HTERT RPE-1 (cell line): ENCODE results near the gene PXN.
"Not testable (repeated sequence)": the region's sequence is repeated elsewhere in the genome, so short reads cannot be mapped to it uniquely, and the experiment has no call there.

ENCODE experiments used
- in situ Hi-C: fragments of 300-500 bp; cut with MboI; formaldehyde crosslinking; loops from 4 replicates; pipeline ENCODE4 v1.14.3; 2020; ENCODE audit warnings: low sequenced_read_pairs

Gene PXN

GRCh38 chr12:120227233-120228040 lies 38.1 kb downstream of the PXN start:
- in situ Hi-C loops: no loop called here

DNA sequence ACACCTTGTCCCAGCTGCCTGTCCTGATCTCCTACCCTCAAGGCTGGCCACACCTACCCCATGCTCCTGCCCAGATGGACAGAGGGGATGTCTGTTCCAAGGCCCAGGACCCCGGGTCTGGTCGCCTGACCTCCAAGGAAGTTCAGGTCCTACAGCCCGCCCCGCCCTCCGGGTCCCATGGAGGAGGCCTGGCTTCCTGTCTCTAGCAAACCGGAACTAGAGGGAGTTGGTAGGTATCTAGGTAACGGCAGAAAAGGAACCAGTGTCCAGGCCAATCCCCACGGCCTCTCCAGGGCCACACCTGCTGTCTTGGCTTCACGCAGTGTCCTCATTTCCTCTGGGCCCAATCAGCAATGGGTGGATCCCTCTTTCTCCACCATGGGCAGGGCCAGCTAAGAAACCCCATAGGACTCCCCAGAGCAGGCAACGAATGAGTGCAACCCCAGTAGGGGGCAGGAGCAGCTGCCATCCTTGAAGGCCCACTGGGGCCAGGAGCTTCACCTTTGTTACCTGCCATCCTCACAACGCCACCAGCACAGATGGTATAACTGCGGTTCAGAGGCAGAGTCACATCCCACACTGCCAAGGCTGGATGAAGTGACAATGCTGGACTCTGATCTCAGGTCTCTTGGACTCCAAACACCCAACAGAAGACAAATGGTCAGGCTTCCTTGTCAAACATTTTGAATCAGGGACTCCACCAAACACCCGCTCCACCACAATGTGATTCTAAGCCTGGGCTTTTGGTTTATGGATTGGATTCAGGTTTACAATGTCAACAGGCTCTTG lies 39.5 kb downstream of the PXN start:
- in situ Hi-C loops: no loop called here

DNA sequence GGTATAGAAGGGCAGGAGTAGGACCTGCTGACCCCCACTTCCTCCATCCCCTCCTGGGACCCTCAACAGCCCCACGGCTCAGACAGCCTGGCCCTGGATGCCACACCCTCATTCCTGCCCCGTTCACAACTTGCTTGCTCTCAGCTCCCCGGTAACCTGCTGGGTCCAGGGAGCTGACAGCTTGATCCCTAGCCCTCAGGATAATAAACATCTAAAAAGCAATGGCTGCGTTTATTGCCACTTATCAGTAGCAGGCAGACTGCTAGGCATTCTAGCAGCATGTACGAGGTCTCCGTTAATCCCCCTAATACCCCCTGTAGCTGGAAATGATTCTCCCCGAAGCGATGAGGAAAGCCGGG lies 40.4 kb downstream of the PXN start:
- in situ Hi-C loops: no loop called here

GRCh38 chr12:120224304-120225199 lies 41.0 kb downstream of the PXN start:
- in situ Hi-C loops: no loop called here

DNA sequence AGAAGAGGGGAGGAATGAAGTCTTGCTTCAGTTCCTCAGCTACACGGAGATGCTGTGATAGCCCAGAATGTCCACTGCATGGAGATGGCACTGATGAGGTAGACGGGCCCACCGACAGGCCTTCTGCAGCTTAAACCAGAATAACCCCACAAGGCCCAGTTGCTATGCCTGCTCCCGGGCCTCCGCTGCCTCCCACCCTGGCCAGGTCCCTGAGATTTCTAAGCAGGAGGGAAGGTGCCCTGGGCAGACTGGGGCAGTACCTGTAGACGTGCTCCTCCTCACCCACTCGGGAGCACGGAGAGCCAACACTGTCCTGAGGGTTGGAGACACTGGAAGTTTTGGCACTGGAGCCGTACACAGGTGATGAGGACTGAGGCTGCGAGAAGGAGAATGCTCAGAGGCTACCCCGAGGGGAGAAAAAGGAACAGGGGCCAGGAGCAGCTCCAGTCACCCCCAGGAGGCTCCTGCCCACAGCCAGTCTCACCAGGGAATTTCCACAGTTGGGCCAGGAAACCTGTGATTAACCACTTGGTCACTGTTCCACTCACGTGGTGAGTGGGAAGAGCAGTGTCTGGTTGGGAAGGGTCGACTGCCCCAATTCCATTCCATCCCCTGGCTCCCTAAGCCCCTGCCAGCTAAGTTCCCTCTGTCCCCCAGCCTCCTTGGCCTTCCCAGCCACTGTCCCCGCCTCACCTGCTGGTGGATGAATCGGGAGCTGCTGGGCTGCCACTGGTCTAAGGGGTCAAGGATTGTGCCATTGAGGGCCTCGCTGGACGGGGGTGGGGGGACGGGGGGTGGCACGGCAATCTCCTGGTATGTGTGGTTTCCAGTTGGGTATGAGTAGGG lies 41.8 kb downstream of the PXN start:
- in situ Hi-C loops: no loop called here

DNA sequence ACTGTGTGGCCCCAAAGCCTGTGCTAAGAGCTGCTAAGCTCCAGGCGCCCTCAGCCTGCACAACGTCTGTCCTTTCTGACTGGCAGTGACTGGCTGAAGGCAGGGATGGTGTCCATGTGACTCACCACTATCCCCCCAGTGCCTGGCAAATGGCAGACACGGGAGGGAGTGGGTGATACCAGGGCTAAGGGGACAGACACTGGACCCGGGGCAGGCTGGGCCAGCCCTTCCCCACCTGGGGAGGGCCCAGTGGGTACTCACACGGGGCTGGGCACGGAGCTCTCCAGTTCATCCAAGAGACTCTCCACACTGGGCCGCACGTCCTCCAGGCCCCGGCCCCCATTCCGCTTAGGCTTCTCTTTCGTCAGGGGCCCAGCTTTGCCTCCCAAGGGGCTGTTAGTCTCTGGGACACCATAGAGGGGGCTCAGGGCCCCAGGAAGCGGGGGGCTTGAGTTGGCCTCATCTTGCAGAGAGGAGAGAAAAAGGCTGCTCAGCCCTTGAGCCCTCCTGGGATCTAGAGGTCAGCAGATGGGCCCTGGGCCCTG lies 43.2 kb downstream of the PXN start:
- in situ Hi-C loops: no loop called here

- in situ Hi-C loops: no loop called here
Observed at GRCh38 chr12:120221576-120221900, 44.0 kb downstream of the PXN start.

- in situ Hi-C loops: no loop called here
Observed at GRCh38 chr12:120220838-120221575, 44.5 kb downstream of the PXN start.

DNA sequence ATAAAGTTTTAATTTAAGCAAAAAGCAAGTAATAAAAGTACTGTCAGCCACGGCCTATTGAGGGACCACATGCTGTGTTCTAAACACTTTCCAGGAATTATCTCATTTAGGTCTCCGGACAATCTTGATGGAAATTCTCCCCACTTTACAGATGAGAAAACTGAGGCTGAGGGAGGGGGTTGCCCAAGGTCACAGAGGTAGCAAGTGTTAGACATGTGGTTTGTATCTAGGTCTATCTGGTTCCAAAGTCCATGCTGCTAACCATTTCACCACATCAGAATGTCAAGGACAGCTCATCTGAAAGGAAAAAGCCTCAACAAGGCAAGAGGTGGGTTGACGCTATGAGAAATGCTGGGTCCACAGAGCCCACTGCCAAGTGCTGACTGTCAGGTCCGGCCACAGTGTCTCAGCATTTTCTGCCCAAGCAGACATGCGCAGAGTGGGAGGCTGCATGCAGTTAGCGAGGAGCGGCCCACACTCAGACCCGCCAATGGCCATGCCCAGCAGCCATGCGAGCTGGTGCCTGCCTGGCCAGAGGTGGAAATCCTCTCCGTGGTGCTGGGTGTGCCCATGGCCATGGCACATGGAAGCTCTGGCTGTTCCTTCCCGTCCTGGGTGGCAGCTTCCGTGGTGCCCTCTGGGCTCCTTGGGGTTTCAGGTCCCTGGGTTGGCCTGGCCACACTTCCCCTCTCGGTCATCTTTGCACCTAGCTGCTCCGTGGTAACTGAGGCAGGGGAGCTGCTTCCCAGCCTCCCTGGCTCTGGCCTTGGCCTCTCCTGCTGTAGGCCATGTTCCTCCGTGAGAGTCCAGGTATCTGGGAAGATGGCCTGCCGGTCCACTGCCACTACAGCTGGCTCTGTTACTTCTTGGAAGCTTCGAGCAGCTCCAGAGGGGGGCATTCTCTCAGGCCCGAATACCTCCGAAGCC lies 46.6 kb downstream of the PXN start:
- in situ Hi-C loops: no loop called here

DNA sequence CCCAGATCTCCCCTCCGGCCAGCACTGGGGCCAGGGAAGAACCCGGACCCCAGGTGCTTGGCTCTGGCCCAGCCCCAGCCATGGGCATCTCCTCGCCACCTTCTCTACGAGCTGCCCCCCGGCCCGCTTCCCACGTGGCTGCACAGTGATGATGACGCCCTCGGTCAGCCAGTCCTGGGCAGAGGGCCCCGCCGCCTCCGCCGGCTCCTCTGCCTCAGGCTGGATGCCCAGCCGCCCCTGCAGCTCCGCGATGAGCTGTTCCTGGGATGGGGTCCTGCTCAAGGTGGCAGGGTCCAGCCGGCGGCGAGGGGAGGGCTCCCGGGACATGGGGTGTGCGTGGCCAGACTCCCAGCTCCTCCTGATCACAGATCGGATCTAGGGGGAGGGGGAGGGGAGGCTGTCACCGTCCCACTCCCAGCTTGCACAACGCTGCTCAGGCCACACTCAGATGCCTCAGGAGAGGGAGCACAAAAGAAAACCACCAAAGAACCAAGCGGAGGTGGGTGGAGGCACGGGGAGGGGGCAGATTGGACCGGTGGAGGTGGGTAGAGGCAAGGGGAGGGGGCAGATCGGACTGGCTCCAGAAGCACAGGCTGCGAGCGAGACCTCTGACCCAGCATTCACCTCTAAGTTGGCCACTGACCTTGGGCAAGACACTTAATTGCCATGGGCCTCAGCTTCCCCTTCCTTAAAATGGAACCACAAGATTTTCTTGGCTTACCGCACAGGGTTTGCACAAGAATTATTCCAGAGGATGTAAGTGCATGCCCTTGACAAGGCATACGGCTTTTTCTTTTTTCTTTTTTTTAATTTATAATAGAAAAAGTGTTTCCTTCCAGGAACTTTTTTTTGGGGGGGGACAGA lies 48.6 kb downstream of the PXN start:
- in situ Hi-C loops: no loop called here

GRCh38 chr12:120215766-120216735 lies 49.5 kb downstream of the PXN start:
- in situ Hi-C loops: no loop called here

DNA sequence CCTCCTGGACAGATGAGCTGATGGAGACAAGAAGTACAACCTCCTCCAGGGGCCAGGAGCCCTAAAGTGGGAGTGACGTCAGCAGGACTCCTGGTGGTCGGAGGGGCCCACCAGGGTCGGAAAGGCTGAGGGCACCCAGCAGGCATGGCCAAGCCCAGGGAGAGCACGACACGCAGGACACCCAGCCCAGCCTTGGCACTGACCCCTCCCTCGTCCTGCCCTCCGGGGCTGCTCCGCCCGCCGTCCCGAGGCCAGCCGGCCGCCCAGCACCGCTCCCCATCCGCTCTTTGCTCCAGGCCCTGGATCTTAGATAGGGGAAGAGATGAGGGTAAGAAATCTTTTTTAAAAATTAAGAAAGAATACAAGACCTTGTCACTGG lies 50.2 kb downstream of the PXN start:
- in situ Hi-C loops: no loop called here

DNA sequence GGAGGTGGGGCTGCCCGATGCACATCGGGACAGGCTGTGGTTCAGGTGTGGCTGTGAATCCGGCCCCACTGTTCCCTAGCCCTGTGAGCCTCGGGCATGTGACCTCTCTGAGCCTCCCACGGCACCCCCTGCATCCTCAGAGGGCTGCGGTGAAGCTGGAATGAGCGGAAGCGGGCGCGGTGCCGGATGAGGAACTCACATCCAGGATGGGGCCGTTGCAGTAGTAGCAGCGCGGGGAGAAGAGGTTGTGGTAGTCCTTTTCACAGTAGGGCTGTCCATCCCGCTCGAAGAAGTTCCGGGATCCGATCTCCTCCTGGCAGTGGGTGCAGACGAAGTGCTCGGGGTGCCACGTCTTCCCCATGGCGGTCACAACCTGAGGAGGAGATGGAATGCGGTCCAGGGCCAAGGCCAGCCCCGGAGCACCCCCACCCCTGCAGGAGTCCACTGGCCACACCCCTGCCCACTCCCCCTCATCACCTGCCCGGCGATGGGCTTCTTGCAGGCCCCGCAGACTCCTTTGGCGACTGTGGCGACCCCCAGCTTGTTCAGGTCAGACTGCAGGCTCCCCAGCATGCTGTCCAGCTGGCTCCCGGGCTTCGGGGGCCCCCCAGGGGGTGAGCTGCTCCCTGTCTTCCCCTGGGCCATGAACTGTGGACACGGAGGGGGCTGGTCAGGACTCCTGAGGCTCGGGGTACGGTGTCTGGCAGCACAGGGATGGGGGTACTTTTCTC lies 50.7 kb downstream of the PXN start:
- in situ Hi-C loops: no loop called here

GRCh38 chr12:120213758-120214157 lies 51.8 kb downstream of the PXN start:
- in situ Hi-C loops: no loop called here

GRCh38 chr12:120213182-120213581 lies 52.3 kb downstream of the PXN start:
- in situ Hi-C loops: not testable (repeated sequence)

DNA sequence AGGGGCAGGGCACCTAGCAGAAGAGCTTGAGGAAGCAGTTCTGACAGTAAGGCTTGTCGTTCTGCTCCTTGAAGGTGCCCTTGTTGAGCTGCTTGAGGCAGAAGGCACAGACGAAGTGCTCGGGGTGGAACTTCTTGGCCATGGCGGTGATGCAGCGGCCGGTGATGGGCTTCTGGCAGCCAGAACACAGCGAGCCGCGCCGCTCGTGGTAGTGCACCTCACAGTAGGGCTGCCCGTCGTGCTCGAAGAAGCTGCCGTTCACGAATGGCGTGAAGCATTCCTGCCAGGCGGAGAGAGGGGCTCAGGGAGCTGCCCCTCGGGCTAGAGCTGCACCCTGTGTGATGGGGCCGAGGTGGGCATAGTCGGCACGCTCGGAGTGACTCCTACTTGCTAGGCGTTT lies 53.2 kb downstream of the PXN start:
- in situ Hi-C loops: no loop called here
